DMS153 (cell line): Measurements from ENCODE around the gene RBM19.
"Not testable (repeated sequence)": the region's sequence is repeated elsewhere in the genome, so short reads cannot be mapped to it uniquely, and the experiment has no call there.

Experiments
- DNase-seq: peaks from one replicate; lab custom pipeline; 2025; lab: John Stamatoyannopoulos, UW

Gene RBM19, protein sequence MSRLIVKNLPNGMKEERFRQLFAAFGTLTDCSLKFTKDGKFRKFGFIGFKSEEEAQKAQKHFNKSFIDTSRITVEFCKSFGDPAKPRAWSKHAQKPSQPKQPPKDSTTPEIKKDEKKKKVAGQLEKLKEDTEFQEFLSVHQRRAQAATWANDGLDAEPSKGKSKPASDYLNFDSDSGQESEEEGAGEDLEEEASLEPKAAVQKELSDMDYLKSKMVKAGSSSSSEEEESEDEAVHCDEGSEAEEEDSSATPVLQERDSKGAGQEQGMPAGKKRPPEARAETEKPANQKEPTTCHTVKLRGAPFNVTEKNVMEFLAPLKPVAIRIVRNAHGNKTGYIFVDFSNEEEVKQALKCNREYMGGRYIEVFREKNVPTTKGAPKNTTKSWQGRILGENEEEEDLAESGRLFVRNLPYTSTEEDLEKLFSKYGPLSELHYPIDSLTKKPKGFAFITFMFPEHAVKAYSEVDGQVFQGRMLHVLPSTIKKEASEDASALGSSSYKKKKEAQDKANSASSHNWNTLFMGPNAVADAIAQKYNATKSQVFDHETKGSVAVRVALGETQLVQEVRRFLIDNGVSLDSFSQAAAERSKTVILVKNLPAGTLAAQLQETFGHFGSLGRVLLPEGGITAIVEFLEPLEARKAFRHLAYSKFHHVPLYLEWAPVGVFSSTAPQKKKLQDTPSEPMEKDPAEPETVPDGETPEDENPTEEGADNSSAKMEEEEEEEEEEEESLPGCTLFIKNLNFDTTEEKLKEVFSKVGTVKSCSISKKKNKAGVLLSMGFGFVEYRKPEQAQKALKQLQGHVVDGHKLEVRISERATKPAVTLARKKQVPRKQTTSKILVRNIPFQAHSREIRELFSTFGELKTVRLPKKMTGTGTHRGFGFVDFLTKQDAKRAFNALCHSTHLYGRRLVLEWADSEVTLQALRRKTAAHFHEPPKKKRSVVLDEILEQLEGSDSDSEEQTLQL

DNA sequence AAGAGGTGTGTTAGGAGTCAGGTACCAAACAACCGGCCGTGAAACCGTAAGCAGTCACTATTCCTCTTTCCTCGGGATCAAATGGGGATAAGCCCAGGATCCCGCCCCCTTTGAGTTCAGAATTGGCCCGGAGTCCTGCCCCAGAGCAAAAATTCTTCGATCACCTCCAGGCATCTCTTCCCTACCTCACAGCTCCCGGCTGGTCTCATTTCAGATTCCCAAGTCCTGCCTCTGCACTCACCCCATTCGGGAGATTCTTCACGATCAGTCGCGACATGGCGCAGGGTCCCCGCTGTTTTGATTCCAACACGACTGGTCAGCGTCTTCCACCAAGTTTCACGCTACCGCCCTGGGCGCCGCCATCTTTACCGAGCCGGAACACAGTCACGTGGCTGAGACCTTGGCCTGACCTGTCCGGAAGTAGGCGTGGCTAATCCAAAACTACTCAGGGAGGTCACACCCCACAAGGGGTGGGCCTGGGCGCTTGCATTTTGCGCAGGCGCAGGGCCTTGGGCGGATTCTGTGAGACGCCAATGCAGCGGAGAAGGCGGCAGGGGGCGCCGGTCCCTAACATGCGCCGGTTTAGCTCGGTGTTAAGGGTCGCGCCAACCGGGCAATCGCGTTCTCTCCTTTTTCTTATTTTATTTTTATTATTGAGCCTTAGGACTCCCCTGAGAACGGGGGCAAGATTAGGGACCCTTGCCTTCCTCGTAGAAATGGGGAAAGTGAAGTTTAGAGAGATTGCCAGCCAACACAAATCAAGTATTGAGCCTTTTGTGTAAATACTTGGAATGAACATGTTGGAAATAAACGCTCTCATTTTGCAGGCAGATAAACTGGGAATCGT is at the start of gene RBM19:
Gene RBM19 (minus strand): TSS at position 375 of the 847 bp plus-strand sequence. CDS start 98 bp downstream, at position 277.
- DNase-seq = peak; percentile 97

DNA sequence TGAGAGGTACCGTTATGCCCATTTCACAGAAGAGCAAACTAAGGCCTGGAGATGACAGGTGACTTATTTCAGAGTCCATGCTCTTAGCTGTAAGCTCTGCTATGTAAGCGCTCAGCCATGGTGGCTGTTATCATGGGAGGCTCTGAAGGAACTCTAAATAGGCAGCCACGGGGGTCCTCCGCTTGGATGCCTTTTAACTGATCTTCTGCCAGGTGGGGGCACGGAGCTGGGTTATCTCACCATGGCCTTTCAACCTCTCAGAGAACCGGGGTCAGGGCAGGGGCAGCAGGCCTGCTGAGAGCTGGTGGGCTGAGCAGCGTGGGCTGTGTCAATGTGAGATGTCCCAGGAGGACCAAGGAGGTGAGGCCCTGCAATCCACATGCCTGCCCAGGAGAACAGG is 49.7 kb upstream of the RBM19 start:
- no peak for DNase-seq

DNA sequence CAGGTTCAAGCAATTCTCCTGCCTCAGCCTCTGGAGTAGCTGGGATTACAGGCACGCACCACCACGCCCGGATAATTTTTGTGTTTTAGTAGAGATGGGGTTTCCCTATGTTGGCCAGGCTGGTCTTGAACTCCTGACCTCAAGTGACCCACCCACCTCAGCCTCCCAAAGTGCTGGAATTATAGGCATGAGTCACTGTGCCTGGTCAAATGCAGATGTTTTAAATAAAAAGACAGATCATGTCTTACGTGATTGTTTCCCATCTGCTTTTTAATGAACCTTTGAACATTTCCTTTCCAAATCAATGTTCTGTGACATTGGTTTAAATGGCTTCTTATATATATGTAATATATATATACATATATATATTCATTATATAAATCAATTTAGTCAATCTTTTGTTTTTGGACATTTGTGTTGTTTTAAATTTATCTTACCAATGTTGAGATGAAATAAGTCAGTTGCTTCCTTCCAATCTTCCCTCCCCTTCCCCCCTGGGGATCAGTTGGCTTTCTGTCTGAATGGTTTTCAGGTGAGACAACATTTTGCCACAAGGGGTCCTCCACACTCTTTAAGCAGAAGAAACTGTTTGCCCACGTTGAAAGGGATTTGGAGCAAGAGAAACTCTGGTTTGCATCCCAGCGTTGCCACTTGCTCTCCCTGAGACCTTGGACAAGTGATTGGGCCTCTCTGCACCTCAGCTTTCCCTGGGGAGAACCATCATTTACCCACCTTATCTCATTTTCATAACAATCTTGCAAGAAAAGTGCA is 47.6 kb upstream of the RBM19 start:
- DNase-seq = peak; percentile 74

DNA sequence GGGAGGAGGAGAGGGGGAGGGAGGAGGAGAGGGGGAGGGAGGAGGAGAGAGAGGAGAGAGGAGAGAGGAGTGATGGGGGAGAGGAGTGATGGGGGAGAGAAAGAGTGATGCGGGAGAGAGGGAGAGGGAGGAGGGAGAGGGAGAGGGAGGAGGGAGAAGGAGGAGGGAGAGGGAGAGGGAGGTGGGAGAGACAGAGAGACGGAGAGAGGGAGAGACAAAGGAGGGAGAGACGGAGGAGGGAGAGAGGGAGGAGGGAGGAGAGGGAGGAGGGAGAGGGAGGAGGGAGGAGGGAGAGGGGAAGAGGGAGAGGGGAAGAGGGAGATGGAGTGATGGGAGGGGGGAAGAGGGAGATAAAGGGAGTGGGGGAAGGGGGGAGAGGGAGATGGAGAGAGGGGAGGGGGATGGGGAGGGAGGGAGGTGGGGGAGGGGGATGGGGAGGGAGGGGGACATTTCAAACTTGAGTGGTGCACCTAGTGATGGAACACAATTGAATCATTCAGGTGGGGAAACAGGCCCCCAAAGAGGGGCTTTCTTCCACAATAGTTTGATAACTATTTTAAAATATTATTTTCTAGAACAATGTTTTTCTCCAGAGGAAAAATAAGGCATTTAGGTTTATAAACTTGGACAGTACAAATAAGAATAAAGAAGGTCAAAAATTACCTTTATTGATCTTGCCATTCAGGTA is 46.8 kb upstream of the RBM19 start:
- DNase-seq = no peak

DNA sequence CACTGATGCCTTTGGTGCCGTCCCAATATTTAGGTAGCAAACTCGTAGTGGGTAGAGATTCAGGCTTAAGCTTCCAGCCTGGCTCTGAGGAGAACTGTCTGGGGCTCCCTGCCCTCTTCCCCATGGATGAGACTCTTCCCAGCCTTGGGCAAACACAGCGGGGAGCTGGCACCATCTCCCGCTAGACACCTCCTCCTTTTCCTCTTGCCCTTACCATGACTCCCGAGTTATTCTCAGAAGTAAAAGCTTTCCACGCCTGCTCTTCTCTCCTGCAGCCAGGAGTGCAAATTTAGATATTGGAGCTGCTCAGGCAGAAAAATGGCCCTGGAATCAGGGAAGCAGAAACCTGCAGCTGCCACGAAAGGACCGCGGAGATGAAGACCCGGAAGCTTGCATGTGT is 45.6 kb upstream of the RBM19 start:
- DNase-seq = peak; percentile 50

DNA sequence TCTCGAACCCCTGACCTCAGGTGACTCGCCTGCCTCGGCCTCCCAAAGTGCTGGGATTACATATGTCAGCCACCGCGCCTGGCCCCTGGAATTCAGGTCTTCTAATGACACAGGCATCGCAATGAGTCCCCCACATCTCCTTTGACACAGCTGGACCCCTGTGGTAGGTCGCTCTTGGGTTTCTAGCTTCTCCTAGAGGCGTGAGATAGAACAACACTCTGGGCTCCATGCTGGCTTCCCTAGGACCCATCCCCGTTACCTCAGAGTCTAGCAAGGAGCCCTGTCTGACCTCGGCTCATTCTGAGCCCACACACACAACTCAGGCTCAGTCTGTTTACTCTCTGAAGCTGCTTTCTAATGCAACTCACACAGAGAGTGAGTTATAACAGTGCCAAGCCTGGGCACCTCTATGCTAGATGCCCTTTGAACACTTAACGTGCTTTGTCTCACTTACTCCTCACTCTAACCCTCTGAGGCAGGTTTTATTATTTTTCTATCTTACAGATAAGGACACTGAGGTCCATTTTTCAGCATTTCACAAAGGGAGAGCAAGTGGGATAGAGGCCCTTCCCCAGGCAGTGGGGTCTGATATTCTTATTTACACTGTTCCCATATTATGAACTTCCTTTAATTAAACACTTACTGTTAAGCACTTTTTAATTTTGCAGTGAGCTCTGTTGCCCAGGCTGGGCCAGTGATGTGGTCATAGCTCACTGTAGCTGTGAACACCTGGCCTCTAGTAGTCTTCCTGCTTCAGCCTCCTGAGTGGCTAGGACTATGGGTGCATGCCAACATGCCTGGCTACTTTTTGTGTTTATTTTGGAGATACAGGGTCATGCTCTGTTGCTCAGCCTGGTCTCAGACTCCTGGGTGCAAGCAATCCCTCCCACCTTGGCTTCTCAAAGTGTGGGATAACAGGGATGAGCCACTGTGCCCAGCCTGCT is 40.6 kb upstream of the RBM19 start:
- peak; percentile 31 for DNase-seq

DNA sequence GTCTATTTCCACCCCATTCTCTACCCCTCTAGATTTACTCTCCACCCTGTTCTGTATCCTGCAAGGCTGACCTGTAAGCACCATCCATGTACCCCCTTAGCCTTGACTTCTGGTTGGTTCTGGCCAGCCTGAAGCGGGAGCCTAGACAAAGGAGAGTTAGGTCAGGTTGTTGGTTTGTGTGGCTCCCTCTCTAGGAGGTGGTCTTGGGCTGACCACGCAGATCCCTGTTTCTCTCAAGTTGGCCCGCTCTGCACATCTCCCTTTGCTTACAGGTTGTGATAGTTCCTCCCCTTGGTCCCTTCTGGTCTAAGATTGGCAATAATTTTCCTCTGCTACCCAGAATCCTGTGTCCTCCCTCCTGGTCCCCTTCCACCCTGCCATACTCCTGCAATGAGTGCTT is 38.3 kb upstream of the RBM19 start:
- no peak for DNase-seq

DNA sequence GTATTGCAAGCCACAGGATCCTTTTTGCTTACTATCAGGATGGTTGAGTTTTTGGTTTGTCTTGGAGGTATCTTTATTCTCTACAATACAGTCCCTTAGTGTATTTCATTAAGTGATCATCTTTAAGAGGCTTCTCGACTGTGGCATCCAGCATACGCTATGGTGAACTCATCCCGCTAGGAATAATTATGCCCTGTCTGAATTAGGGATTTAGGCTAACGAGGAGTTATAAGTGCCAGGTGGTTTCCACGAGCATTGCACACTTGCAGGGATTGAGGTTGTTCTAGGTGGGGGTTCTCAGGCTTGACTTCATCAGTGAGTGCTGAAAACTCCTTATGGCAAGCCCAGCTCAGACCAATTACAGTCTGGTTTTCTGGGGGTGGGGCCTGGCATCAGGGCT is 37.2 kb upstream of the RBM19 start:
- no peak for DNase-seq

DNA sequence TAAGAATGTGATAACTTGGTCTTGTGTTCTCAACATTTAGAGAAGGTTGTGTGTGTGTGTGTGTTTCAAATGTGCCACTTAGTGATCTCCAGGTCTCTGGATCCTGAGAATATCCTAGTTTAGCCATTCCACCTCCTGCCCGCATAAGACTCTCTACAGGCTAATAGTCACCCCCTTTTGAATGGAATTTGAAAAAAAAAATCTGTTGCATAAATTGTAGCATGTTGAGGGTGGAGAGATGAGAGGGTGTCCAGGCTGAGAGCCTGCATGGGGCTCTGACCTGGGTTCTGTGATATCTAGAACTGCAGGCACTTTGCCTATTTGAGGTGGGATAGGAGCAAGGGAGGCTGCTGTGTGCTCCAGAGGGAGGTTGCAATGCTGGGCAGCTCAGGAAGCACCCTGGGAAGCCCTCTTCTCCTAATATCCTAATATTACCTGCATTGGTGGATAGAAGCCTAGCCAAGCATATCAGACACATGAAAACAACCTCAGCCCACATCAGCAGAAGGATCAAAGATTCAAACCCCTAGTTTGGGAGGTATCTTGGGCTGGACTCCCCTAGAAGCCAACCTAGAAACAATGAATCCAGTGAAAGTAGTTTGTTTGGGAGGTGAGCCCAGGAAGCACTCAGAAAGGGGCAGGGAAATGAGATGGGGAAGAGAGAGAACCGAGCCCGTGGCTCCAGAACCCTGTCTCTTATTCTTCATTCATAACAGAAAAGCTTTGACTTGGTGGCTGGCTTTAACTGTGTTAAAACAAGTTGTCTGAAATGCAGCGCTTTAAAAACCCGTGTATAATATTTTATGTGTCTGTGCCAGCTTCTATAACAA is 35.6 kb upstream of the RBM19 start:
- no peak for DNase-seq

DNA sequence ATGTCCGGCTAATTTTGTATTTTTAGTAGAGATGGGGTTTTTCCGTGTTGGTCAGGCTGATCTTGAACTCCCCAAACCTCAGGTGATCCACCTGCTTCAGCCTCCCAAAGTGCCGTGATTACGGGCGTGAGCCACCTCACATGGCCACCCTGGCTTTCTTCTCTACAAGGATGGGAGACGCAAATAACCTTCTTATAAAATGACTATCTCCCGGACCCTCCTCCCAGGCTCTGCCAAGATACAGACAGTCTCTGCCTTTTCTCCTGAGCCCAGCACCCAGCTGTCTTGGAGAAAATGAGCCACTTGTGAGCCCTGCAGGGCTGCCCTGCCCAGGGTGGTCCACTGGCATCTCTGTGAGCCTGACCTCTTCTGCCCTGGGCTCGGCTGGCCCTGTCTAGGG is 34.7 kb upstream of the RBM19 start:
- no peak for DNase-seq

DNA sequence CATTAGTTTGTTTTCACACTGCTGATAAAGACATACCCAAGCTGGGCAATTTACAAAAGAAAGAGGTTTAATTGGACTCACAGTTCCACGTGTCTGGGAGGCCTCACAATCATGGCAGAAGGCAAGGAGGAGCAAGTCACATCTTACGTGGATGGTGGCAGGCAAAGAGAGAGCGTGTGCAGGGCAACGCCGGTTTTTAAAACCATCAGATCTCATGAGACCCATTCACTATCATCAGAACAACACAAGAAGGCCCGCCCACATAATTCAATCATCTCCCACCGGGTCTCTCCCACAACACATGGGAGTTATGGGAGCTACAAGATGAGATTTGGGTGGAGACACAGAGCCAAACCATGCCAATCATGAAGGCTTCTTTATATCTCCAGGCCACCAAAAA is 34.1 kb upstream of the RBM19 start:
- not testable (repeated sequence) for DNase-seq

DNA sequence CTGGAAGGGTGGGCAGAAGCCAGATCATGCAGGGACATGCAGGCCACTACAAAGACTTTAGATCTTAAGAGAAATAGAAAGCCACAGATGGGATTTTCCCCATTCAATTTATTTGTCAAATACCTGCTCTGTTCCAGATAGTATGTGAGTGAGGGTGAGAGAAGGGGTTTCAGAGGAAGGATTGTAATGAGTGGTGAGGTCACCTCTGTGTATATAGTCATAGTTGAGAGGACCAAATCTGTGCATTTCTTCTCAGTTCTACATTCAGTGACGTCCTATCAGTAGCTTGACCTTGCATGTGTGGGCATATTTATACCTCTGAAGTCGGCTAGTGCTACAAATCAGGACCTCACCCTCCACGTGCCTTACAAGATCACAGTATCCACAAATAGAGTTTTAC is 31.2 kb upstream of the RBM19 start:
- no peak for DNase-seq

DNA sequence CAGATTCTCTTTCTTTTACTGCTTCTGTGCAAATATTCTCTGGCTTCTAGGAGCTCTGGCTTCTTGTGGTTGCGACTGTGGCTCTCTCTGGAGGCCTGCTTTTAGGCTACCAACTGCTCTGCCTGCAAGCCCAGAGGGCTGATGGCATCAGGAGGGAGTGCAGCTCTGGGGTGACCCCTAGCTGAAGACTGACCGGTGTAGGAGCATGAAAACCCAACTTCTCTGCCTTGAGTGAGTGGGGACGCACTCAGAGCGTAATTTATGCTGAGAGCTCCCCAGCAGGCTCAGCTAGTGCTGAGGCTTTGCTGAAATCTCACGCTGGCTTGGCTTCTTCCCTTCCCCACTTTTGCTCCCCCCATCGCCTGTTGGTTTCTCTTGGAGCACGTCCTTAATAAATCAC is 29.9 kb upstream of the RBM19 start:
- DNase-seq = no peak

DNA sequence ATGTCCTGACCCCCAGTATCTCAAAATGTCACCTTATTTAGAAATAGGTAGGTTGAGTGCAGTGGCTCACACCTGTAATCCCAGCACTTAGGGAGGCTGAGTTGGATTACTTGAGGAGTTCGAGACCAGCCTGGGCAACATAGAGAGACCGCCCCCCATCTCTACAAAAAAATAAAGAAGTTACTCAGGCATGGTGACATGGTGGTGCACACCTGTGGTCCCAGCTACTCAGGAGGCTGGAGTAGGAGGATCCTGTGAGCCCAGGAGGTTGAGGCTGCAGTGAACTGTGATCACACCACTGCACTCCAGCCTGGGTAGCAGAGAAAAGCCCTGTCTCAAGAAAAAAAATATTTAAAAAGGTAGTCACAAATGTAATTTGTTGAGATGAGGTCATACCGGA is 27.9 kb upstream of the RBM19 start:
- DNase-seq = no peak

DNA sequence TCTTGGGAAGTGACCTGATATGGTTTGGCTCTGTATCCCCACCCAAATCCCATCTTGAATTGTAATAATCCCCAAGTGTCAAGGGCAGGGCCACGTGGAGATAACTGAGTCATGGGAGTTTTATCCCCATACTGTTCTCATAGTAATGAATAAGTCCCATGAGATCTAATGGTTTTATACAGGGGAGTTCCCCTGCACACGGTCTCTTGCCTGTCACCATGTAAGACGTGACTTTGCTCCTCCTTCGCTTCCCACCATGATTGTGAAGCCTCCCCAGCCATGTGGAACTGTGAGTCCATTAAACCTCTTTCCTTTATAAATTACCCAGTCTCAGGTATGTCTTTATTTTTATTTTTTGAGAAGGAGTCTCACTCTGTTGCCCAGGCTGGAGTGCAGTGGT is 26.6 kb upstream of the RBM19 start:
- DNase-seq = not testable (repeated sequence)

DNA sequence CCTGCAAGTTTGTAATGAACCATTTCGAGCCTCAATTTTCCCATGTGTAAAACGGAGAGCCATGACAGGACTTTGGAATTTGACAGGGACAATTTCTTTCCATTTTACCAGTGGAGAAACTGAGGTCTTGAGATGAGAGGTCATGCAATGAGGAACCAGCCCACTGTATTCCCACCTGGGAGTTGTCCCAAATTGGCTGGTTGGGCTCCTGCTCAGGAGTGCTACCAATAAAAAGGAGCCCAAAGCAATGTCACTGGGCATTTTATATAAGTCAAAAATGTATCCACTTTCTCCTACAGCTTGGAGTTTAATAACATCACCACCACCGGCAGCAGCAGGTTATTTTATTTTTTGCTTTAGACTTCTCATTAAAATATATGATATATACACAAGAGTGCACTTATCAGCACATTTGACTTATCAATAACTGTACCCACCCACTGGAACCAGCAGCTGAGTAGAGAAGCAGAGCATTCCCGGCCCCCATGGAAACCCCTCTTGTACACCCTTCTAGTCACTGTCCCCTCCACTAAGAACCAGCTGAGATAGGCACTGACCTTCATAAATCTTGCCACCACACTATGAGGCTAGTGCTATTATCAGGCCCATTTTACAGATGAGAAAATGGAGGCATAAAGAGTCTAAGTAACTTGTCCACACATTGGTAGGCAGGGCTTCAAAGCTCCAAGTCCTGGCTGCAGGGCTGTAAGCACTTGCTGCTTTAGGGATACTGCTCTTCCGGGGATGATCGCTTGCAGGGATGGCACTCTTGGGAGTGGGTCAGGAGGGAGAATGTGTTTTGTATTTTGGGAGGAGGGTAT is 25.3 kb upstream of the RBM19 start:
- no peak for DNase-seq
